Osteocyte (in vitro differentiated cells): ENCODE measurements around the gene MTX2. TPM values are rescaled to one million over a fixed set of nuclear protein-coding genes. Genes with fewer than 3 reads are reported as not detected.

Source experiments
- DNase-seq: peaks from one replicate; pipeline ENCODE4 v3.0.0; 2021; ENCODE audit warnings: mixed read lengths; ENCODE audit not compliant: unreplicated experiment; ENCODE audit errors: extremely low spot score
- H3K27ac Mint-ChIP-seq: one replicate; pipeline ENCODE4 v1.8.0; 2021; ENCODE audit warnings: mild to moderate bottlenecking, mixed read lengths; ENCODE audit not compliant: unreplicated experiment
- H3K27me3 Mint-ChIP-seq: one replicate; pipeline ENCODE4 v1.8.0; 2021; ENCODE audit warnings: mixed read lengths; ENCODE audit not compliant: unreplicated experiment
- H3K36me3 Mint-ChIP-seq: one replicate; pipeline ENCODE4 v1.8.0; 2021; ENCODE audit warnings: mixed read lengths; ENCODE audit not compliant: unreplicated experiment
- H3K4me1 Mint-ChIP-seq: one replicate; pipeline ENCODE4 v1.8.0; 2021; ENCODE audit warnings: mixed read lengths; ENCODE audit not compliant: unreplicated experiment
- H3K4me3 Mint-ChIP-seq: one replicate; pipeline ENCODE4 v1.8.0; 2021; ENCODE audit warnings: mild to moderate bottlenecking, moderate library complexity, mixed read lengths; ENCODE audit not compliant: unreplicated experiment
- H3K9me3 Mint-ChIP-seq: one replicate; pipeline ENCODE4 v1.8.0; 2021; ENCODE audit warnings: mixed read lengths; ENCODE audit not compliant: unreplicated experiment
- long read RNA-seq: library from polyadenylated mRNA; unstranded; transcript quantifications from one replicate; pipeline ENCODE4 v2.0.0, GENCODE V29; 2021
- total RNA-seq: library from RNA; stranded (reverse); gene quantifications from 2 replicates; pipeline ENCODE4 v1.2.1, GENCODE V29; 2021
- TF ChIP-seq, protein P1 (sequence below): fragments of 200-600 bp; sonication (generic); IDR thresholded peaks from 2 replicates; pipeline ENCODE4 v1.5.0; 2021; ENCODE audit warnings: antibody characterized with exemption, mild to moderate bottlenecking, moderate library complexity

MTX2 gene
- 23.6 and 23.8 TPM in 2 replicates for total RNA-seq
- long read RNA-seq, transcript MTX2-201 (10 exons, 1,364 nt) = major isoform, 129 of 207 reads
- long read RNA-seq, transcript MTX2-202 (11 exons, 1,592 nt) = minor isoform, 31 of 207 reads
- long read RNA-seq, partial matches to known transcripts = 4 of 207 reads
- long read RNA-seq, other reads (novel, unspliced or antisense) = 43 of 207 reads

DNA sequence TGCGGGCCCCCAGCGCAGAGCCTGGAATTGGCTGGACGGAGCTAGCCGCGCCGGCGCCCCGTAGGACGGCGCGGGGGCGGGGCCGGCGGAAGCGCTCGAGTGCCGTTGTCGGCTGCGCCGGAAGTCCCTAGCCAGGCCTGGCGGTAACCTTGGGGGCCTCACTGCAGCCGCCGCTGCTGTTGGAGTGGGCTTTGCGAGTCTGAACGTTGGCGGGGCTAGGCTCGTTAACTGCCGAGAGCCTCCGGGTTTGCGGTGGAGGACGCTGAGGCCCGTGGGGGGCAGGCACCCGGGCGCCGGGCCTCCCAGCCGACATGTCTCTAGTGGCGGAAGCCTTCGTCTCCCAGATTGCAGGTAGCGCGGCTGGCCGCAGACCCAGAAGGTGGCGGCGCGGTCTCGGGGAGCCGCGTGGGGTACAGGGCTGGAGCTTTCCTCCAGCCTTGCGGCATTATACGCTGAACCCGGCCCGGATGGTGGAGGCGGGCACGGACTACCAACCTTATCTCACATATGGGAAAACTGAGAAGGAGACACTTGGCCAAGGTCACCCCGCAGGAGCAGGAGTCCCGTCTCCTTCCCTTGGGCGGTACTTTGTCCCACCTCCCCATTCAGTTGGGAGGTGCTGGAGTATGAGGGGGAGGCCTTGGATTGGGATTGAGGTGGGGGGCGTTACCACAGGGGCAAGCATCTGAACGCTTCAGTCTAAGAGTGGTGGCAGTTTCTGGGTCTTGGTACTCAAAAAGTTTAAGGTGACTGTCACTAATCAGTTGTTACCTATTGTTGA, at the start of gene MTX2:
MTX2 (plus strand) TSS at position 124 of the 781 bp plus-strand sequence; CDS start at position 312, 188 bp downstream.
- Mint-ChIP-seq H3K9me3 (no peaks in the 10 kb centered on the region), H3K4me1 (peaks cover 14% of the 10 kb centered on the region)
- DNase-seq = peak; percentile 88

DNA sequence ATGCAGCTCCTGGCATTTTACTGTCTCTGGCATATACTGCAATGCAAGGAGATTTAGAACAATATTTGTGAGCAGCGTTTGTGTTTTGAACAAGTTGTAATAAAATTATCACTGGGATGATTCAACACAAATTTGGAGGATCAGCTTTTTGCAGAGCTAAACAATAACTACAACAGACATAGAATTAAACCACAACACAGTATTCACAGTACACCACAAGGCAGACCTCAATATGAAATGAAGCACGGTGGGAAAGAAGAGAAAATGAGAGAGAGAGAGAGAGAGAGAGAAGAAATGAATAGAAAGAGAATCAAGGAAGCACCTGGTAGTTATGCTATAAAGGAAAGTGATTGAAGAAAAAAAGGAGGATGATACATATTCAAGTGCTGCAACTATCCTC, 41.4 kb upstream of the MTX2 start:
- TF ChIP-seq, protein P1, sequence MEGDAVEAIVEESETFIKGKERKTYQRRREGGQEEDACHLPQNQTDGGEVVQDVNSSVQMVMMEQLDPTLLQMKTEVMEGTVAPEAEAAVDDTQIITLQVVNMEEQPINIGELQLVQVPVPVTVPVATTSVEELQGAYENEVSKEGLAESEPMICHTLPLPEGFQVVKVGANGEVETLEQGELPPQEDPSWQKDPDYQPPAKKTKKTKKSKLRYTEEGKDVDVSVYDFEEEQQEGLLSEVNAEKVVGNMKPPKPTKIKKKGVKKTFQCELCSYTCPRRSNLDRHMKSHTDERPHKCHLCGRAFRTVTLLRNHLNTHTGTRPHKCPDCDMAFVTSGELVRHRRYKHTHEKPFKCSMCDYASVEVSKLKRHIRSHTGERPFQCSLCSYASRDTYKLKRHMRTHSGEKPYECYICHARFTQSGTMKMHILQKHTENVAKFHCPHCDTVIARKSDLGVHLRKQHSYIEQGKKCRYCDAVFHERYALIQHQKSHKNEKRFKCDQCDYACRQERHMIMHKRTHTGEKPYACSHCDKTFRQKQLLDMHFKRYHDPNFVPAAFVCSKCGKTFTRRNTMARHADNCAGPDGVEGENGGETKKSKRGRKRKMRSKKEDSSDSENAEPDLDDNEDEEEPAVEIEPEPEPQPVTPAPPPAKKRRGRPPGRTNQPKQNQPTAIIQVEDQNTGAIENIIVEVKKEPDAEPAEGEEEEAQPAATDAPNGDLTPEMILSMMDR = no peak
- Mint-ChIP-seq H3K27ac (no peak overlapping the region), H3K4me1 (no peaks in the 10 kb centered on the region), H3K9me3 (no peaks in the 10 kb centered on the region), H3K4me3 (no peak overlapping the region), H3K27me3 (peaks cover 12% of the 10 kb centered on the region), H3K36me3 (no peaks in the 10 kb centered on the region)
- no peak for DNase-seq

More for the DNA sequence above, at the start of gene MTX2:
- Mint-ChIP-seq H3K4me3 (peak within 1 kb of the TSS; percentile 98), H3K36me3 (peaks cover 2% of the 10 kb centered on the region), H3K27me3 (peaks cover 24% of the 10 kb centered on the region), H3K27ac (peak within 1 kb of the TSS; percentile 91)
- TF ChIP-seq, protein P1 = peak; percentile 27

DNA sequence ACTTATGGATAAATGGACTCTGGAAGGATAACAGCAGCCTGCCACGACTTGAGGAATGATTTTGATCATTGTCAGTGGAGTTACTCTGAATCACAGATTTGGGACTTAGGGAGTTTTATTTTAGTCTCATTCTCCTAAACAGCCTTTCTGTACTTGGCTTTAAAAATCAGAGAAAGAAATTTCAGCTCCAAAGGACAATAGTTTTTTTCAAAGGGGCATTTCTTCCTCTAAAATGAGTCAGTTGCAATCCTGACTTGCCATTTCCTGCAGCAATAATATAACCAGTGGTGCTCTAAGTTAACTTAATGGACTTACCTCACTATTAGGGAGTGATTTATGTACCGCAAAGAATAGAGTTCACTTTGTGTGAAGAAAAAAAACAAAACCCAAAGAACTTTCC, 35.1 kb upstream of the MTX2 start:
- Mint-ChIP-seq H3K27ac (no peak overlapping the region), H3K9me3 (no peaks in the 10 kb centered on the region)

DNA sequence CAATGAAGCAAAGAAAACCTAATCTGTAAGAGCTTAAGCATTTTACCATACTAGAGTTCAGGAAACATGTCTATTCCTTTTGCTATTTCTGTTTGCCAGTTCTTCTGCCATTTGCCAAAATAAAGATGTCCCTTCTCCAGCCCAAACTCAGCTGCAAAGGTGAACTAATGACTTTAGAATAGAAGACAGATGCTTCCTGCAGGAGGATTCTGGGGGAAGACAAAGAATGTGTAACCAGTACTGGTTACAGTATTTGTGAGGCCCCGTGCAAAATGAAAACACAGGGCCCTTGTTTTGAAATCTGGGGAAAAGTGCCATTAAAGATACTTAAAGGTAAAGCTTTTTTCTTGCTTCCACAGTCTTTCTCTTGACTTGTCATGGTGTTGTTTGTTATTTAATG, 34.3 kb upstream of the MTX2 start:
- DNase-seq = no peak
- Mint-ChIP-seq H3K4me3 (no peak overlapping the region), H3K27me3 (peaks cover 19% of the 10 kb centered on the region), H3K27ac (no peak overlapping the region), H3K36me3 (no peaks in the 10 kb centered on the region), H3K9me3 (no peaks in the 10 kb centered on the region), H3K4me1 (no peaks in the 10 kb centered on the region)
- TF ChIP-seq, protein P1 = no peak

More for the DNA sequence above, 35.1 kb upstream of the MTX2 start:
- Mint-ChIP-seq H3K27me3 (peaks cover 14% of the 10 kb centered on the region), H3K4me1 (no peaks in the 10 kb centered on the region), H3K36me3 (no peaks in the 10 kb centered on the region), H3K4me3 (no peak overlapping the region)
- DNase-seq = no peak
- TF ChIP-seq, protein P1 = no peak

- TF ChIP-seq, protein P1 = no peak
- Mint-ChIP-seq H3K4me1 (no peaks in the 10 kb centered on the region), H3K4me3 (no peak overlapping the region)
Observed at GRCh38 chr2:176237456-176237855, 31.8 kb upstream of the MTX2 start.

More at GRCh38 chr2:176237456-176237855, 31.8 kb upstream of the MTX2 start:
- Mint-ChIP-seq H3K9me3 (no peaks in the 10 kb centered on the region), H3K36me3 (no peaks in the 10 kb centered on the region), H3K27me3 (peaks cover 19% of the 10 kb centered on the region), H3K27ac (no peak overlapping the region)
- no peak for DNase-seq
